HG02642 (cell line): Measurements from ENCODE around the gene AOX1.
"Not testable (repeated sequence)": the region's sequence is repeated elsewhere in the genome, so short reads cannot be mapped to it uniquely, and the experiment has no call there.

ENCODE experiments used
- ATAC-seq: cut with Tn5 transposase; IDR thresholded peaks from one replicate; pipeline ENCODE4 v1.9.1; 2021; ENCODE audit warnings: mild to moderate bottlenecking; ENCODE audit not compliant: unreplicated experiment, poor library complexity

The AOX1 gene

GRCh38 chr2:200695191-200695590 is 109.4 kb downstream of the AOX1 start:
- ATAC-seq: no peak

DNA sequence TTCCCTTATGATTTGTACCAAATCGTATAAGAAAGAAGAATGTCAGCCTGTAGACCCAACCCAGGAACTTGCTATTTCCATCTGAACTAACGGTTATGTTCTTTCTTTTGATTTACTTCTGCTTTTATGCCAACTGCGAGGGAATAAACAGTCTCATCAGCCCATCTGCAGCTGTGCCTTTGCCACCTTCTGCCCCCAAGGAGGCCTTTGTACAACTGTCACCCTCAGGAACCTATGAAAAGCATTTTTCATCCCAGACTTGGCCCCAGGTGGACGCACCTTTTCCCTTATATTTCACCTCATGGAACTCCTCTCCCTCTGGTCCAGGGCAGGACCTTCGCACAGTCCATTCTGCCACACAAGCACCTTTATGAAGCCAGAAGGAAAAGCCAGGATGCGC is 109.8 kb downstream of the AOX1 start:
- ATAC-seq: no peak

- ATAC-seq: no peak
Observed at GRCh38 chr2:200698217-200698616, 112.4 kb downstream of the AOX1 start.

DNA sequence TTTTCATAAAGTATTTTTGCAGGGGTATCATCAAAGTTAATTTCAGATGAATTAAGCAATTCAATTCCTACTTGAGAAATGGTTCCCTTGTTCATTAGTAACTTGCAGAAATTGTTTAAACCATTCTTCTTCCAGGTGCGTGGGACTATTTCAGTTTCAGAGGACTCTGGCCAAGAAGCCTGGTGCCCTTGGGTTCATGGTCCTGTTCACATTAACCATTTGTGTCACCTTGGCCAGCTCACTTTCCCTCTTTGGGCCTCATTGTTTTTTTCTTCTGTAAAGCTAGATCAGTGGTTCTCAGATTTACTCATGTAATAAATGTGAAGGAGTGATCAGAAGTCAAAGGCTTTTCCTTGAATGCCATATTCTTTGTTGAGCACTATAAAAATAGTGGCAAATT is 113.5 kb downstream of the AOX1 start:
- ATAC-seq: no peak

- ATAC-seq: no peak
Observed at GRCh38 chr2:200700856-200701255, 115.0 kb downstream of the AOX1 start.

DNA sequence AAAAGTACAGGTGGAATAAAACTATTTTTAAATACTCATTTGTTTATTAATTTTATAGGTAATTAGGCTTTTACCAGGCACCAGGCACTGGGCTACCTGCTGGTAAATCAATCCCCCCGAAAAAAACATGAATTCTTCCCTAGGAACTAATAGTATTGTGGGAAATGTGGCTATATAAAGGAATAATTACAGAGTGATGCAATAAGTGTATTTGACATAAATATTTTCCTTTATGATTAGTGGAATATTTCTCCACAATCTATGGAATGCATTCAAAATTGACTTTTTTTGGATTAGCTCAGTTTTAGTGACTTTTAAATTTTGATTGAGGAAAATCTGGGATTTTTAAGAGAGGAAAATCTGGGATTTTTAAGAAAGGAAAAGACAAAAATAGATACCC is 116.2 kb downstream of the AOX1 start:
- no peak for ATAC-seq

GRCh38 chr2:200702646-200703118 is 116.9 kb downstream of the AOX1 start:
- no peak for ATAC-seq

DNA sequence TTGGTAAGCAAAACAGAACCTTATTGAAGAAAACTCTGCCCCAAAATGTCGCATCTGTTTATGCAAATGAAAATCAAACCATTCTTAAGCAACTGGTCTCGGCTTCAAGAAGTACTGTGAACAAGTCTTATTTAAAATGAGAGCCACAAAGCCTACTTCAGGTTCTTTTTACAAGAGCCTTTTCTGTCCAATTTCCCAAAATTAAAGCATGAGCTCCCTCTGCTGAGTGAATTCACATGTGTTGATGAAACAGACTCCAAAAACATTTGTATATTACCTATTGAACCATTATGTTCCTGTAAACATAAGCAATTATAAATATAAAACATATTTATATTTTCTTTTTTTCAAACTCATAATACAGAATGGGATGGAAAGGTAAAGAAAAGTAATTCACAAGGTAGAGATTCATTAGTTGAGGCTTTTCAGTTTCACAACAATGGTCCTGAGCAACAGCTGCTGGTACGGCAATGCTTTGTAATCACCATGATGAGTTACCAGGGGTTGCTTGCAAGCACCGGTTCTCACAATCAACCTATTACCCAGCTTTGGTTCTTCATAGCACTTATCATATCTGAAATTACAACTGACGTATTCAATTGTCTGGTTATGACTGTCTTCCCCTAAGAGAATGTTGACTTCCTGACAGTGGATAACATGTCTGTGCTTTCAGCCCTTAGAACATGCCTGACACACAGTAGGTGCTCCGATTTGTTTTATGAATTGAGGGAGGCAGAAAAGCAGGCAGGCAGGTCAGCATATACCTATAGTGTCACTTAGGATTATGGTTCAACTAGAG is 117.5 kb downstream of the AOX1 start:
- ATAC-seq: no peak

GRCh38 chr2:200703926-200704637 is 118.3 kb downstream of the AOX1 start:
- ATAC-seq: no peak

GRCh38 chr2:200705305-200706041 is 119.7 kb downstream of the AOX1 start:
- no peak for ATAC-seq

- no peak for ATAC-seq
Observed at GRCh38 chr2:200708943-200709342, 123.1 kb downstream of the AOX1 start.

DNA sequence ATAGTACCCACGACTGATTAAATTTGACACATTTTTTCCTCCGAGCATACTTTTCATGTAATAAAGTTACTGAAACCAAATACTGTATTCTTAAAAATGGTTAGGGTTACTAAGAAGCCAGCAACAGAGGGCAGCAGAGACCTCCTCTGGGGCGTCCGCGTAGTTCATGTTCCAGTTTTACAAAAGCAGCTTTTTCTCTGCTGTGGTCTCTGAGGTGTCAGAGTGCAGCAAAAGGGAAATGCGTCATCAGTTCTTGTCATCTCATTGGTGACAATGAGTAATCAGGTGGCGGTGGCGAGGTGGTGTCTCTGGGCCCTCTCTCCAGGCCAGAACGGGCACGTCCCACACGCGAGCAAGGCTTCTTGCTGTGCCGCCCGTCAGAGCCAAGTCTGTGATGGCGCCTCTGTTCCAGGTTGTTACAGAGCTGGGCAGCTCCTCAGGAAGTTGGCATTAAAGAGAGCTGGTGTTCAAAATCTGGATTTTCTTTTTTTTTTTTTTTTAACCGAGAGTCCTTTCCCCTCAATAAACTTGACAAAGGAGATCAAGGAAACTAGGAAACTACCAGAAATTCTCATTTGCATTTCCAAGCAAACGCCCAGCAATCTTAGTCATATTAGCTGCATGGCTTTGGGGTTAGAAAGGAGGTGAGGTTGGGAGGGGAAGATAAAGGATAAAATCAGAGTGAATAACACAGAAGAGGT is 127.3 kb downstream of the AOX1 start:
- ATAC-seq: peak; percentile 99

GRCh38 chr2:200713704-200714064 is 127.9 kb downstream of the AOX1 start:
- no peak for ATAC-seq

DNA sequence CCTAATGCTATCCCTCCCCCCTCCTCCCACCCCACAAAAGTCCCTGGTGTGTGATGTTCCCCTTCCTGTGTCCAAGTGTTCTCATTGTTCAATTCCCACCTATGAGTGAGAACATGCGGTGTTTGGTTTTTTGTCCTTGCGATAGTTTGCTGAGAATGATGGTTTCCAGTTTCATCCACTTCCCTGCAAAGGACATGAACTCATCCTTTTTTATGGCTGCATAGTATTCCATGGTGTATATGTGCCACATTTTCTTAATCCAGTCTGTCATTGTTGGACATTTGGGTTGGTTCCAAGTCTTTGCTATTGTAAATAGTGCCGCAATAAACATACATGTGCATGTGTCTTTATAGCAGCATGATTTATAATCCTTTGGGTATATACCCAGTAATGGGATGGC is 129.2 kb downstream of the AOX1 start:
- ATAC-seq: not testable (repeated sequence)

GRCh38 chr2:200716386-200716785 is 130.6 kb downstream of the AOX1 start:
- no peak for ATAC-seq
